ENCODE measurements around the gene MYO3B.

- TF ChIP-seq SIN3A (IDR thresholded peaks at IDR 0.05; ENCODE audit: borderline replicate concordance, insufficient read depth, low read length) (no peak), TAF1 (IDR thresholded peaks at IDR 0.05; ENCODE audit: borderline replicate concordance, insufficient read depth, low read length) (no peak)
Measured at GRCh38 chr2:170156592-170156991, 21.4 kb upstream of the MYO3B start.
